Upper lobe of left lung (tissue), 6 donors: ENCODE results near the gene NFATC3. TPM values are rescaled to one million over a fixed set of nuclear protein-coding genes. Genes with fewer than 3 reads are reported as not detected.
"Not testable (repeated sequence)": the region's sequence is repeated elsewhere in the genome, so short reads cannot be mapped to it uniquely, and the experiment has no call there.

ENCODE experiments used
- ATAC-seq, 2 donors: fragments of 200-7000 bp; cut with Tn5 transposase; one replicate each; pipeline ENCODE4 v1.9.1; 2022; ENCODE audit warnings: mild to moderate bottlenecking in 2 of 2, moderate library complexity in 2 of 2; ENCODE audit not compliant: low FRiP score in 2 of 2
- DNase-seq, 2 donors: peaks; one replicate each; pipeline ENCODE4 v3.0.0-alpha.2; 2019 to 2020
- H3K27ac ChIP-seq, 4 donors: fragments of 200-600 bp; sonication (generic); one replicate each; pipeline ENCODE4 v1.5.1; 2016 to 2019
- H3K27me3 ChIP-seq, 4 donors: fragments of 200-600 bp; sonication (generic); one replicate each; pipeline ENCODE4 v1.5.1; 2017 to 2019
- H3K36me3 ChIP-seq, 4 donors: fragments of 200-600 bp; sonication (generic); one replicate each; pipeline ENCODE4 v1.5.1; 2016 to 2019
- H3K4me1 ChIP-seq, 4 donors: fragments of 200-600 bp; sonication (generic); one replicate each; pipeline ENCODE4 v1.5.1; 2018 to 2019
- H3K4me3 ChIP-seq, 4 donors: fragments of 200-600 bp; sonication (generic); one replicate each; pipeline ENCODE4 v1.5.1; 2017 to 2019; ENCODE audit warnings: mild to moderate bottlenecking in 2 of 4, moderate library complexity in 1 of 4
- H3K9me3 ChIP-seq, 4 donors: fragments of 200-600 bp; sonication (generic); one replicate each; pipeline ENCODE4 v1.5.1; 2018 to 2019
- EP300 ChIP-seq, 4 donors: sonication (generic); formaldehyde crosslinking; IDR thresholded peaks; one replicate each; pipeline ENCODE4 v1.5.1; 2017; ENCODE audit warnings: antibody characterized with exemption in 4 of 4, control low read depth in 2 of 4
- POLR2A ChIP-seq, 4 donors: fragments of 450-650 bp; IDR thresholded peaks; one replicate each; pipeline ENCODE4 v1.5.1; 2016 to 2017; ENCODE audit warnings: antibody characterized with exemption in 4 of 4, mild to moderate bottlenecking in 2 of 4
- POLR2AphosphoS5 ChIP-seq, 2 donors: sonication (generic); formaldehyde crosslinking; IDR thresholded peaks; one replicate each; pipeline ENCODE4 v1.5.1; 2017; ENCODE audit warnings: antibody characterized with exemption in 2 of 2
- WGBS, 2 donors: methylation state at CpG; one replicate each; pipeline ENCODE4 v1.1.5; 2017 to 2018; 5-methylcytosine and 5-hydroxymethylcytosine counted together
- total RNA-seq, 6 donors: library from RNA; depleted of rRNA in 4 of 6; stranded (reverse); fragments of >200 nt in 4 of 6; gene quantifications; one replicate each; pipeline versions ENCODE4 v1.1.0 to v1.2.1, GENCODE V29; 2016 to 2021
- TF ChIP-seq, protein P1 (sequence below), 6 experiments: fragments of 450-650 bp in 4 of 6; fragments of 200-600 bp in 2 of 6; sonication (generic) in 2 of 6; IDR thresholded peaks; one replicate each; pipeline ENCODE4 v1.5.1; 2016 to 2019; ENCODE audit warnings: antibody characterized with exemption in 6 of 6
- donor health status: DM: no; HTN: no; CAD: no; lungs with moderate emphysema.
- donor health status: DM: no; HTN: yes; CAD: no; lungs with severe emphysema.

The NFATC3 gene
- total RNA-seq, 6 donors from 2014 or later, result 49.1 to 95.3 (median 68.0) TPM

DNA sequence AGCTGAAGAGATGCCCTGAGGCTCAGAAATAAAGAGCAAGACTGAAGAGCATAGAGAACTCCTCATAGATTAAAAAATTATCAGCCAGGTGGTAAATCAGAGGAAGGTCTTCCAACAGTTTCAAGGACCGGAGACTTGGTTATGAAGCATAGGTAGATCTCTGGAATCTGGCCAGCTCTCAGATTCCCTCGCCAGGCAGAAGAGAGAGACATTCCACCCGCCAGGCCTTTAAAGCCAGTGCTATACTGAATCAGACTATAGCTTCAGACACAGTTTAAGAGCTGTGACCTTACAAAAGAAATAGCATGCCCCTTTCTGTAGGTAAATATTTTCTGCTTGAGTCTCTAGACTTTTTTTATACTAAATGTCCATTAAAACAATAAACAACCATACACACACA is 70.3 kb downstream of the NFATC3 start:
- H3K9me3 ChIP-seq, result no peaks in the 10 kb centered on the region
- DNase-seq (no peak), ATAC-seq (no peak)
- 87 to 91% methylated on average over 3 of the region's 3 CpGs for WGBS, 2 donors
- peaks cover 0 to 26% (median 14%) of the 10 kb centered on the region in 4 donors for H3K36me3 ChIP-seq
- no peaks in the 10 kb centered on the region for H3K4me1 ChIP-seq
- H3K27me3 ChIP-seq, result no peaks in the 10 kb centered on the region
- no peak for TF ChIP-seq POLR2AphosphoS5 (IDR thresholded peaks at IDR 0.05)
- H3K27ac ChIP-seq, result no peak overlapping the region
- H3K4me3 ChIP-seq, result no peak overlapping the region

DNA sequence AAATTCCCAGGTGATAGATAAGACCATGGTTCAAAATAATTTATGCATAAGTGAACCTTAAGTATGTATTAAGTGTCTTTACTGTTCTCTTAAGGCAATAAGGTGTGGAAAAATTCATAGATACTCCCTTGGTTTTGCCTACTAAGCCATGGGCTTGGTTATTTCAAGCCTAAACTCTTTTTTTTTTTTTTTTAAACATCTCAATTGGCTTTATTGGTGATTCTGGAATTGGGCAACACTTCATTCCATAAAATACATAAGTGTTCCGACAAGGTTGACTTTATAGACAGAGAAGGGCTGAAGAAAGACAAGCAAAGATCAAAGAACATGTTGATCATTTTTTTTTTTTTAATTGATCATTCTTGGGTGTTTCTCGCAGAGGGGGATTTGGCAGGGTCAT is 77.2 kb downstream of the NFATC3 start:
- Histone ChIP-seq H3K36me3 (peaks cover 0 to 59% (median 14%) of the 10 kb centered on the region in 4 donors), H3K27ac (no peak overlapping the region), H3K4me3 (no peak overlapping the region), H3K9me3 (no peaks in the 10 kb centered on the region), H3K4me1 (peaks cover 0 to 6% (median 0%) of the 10 kb centered on the region in 4 donors), H3K27me3 (no peaks in the 10 kb centered on the region)
- ATAC-seq, result no peak
- WGBS, 2 donors, result 86 to 90% methylated on average over 2 of the region's 2 CpGs
- TF ChIP-seq, protein P1, sequence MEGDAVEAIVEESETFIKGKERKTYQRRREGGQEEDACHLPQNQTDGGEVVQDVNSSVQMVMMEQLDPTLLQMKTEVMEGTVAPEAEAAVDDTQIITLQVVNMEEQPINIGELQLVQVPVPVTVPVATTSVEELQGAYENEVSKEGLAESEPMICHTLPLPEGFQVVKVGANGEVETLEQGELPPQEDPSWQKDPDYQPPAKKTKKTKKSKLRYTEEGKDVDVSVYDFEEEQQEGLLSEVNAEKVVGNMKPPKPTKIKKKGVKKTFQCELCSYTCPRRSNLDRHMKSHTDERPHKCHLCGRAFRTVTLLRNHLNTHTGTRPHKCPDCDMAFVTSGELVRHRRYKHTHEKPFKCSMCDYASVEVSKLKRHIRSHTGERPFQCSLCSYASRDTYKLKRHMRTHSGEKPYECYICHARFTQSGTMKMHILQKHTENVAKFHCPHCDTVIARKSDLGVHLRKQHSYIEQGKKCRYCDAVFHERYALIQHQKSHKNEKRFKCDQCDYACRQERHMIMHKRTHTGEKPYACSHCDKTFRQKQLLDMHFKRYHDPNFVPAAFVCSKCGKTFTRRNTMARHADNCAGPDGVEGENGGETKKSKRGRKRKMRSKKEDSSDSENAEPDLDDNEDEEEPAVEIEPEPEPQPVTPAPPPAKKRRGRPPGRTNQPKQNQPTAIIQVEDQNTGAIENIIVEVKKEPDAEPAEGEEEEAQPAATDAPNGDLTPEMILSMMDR (IDR thresholded peaks at IDR 0.05), result no peak
- TF ChIP-seq EP300 (IDR thresholded peaks at IDR 0.05) (no peak), POLR2AphosphoS5 (IDR thresholded peaks at IDR 0.05) (no peak), POLR2A (IDR thresholded peaks at IDR 0.05) (no peak)
- DNase-seq, result no peak

DNA sequence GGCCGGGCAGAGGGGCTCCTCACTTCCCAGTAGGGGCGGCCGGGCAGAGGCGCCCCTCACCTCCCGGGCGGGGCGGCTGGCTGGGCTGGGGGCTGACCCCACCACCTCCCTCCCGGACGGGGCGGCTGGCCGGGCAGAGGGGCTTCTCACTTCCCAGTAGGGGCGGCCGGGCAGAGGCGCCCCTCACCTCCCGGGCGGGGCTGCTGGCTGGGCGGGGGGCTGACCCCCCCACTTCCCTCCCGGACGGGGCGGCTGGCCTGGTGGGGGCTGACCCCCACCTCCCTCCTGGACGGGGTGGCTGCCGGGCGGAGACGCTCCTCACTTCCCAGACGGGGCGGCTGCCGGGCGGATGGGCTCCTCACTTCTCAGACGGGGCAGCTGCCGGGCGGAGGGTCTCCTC is 78.1 kb downstream of the NFATC3 start:
- H3K36me3 ChIP-seq, result peaks cover 0 to 61% (median 12%) of the 10 kb centered on the region in 4 donors
- H3K27ac ChIP-seq, result peak overlapping the region in 1 of 4 donors; percentile 52
- peak in 1 of 2 donors; percentile 58 for DNase-seq
- not testable (repeated sequence) for ATAC-seq, H3K9me3 ChIP-seq, H3K27me3 ChIP-seq, H3K4me3 ChIP-seq, H3K4me1 ChIP-seq
- WGBS, 2 donors, result 99% methylated on average over 15 of the region's 31 CpGs; no CpG with 5 or more reads in 1 of the 2 donors

DNA sequence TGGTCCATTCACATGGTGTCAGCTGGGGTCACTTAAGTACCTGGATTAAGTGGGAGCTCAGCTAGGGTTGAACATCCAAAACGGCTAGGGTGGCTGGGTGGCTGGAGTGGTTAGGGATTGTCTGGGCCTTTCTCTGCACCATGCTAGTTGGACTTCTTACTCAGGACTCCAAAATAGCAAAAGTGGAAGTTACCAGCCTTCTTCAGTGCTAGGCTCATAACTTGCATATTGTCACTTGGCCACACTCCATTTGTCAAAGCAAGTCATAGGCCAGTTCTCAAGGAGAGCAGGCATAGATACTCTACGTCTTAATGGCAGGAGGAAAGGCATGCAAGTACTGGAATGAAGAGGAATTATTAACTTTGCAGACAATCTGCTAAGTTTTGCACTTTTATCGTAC is 81.1 kb downstream of the NFATC3 start:
- no peak for ATAC-seq
- Histone ChIP-seq H3K27ac (no peak overlapping the region), H3K9me3 (no peaks in the 10 kb centered on the region), H3K4me3 (no peak overlapping the region), H3K27me3 (no peaks in the 10 kb centered on the region), H3K36me3 (peaks cover 5 to 59% (median 10%) of the 10 kb centered on the region in 4 donors), H3K4me1 (peaks cover 0 to 6% (median 0%) of the 10 kb centered on the region in 4 donors)
- 69 to 77% methylated on average over 3 of the region's 3 CpGs for WGBS, 2 donors
- DNase-seq, result no peak
- TF ChIP-seq POLR2A (IDR thresholded peaks at IDR 0.05) (no peak), EP300 (IDR thresholded peaks at IDR 0.05) (no peak), POLR2AphosphoS5 (IDR thresholded peaks at IDR 0.05) (no peak)
- TF ChIP-seq, protein P1 (IDR thresholded peaks at IDR 0.05), result no peak

DNA sequence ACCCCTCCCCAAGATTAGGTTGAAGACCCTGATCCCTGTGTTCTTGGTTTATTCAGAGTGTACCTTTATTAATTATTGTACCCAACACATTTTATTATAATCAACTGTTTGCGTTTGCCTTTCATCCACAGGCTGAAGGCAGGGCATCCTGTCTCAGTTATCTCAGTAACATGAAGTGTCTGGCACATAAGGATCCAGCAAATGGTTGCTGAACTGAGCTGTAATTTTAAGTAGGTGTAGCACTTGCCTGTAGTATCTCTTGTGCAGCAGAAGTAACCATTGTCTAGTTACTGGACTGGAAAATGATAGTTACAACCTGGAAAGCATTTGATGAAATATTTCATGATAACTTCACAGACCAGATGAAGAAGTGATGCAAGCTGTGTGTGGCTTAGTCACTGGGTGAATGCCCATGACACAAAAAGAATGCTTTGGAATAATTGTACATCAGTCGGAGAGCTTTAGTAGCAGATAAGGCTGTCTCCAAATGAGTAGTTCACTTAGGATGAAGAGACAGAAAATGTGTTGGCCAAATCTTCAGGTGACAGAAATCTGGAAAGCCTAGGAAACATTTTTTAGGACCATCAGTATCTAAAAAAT is 94.1 kb downstream of the NFATC3 start:
- Histone ChIP-seq H3K27ac (no peak overlapping the region), H3K9me3 (no peaks in the 10 kb centered on the region), H3K27me3 (no peaks in the 10 kb centered on the region), H3K4me1 (no peaks in the 10 kb centered on the region), H3K4me3 (no peak overlapping the region), H3K36me3 (peaks cover 10 to 86% (median 52%) of the 10 kb centered on the region in 4 donors)
- TF ChIP-seq EP300 (IDR thresholded peaks at IDR 0.05) (no peak), POLR2A (IDR thresholded peaks at IDR 0.05) (no peak), POLR2AphosphoS5 (IDR thresholded peaks at IDR 0.05) (no peak)
- TF ChIP-seq, protein P1 (IDR thresholded peaks at IDR 0.05), result no peak
- ATAC-seq (no peak), DNase-seq (no peak)
- WGBS, 2 donors, result 83 to 96% methylated on average over 2 of the region's 2 CpGs

DNA sequence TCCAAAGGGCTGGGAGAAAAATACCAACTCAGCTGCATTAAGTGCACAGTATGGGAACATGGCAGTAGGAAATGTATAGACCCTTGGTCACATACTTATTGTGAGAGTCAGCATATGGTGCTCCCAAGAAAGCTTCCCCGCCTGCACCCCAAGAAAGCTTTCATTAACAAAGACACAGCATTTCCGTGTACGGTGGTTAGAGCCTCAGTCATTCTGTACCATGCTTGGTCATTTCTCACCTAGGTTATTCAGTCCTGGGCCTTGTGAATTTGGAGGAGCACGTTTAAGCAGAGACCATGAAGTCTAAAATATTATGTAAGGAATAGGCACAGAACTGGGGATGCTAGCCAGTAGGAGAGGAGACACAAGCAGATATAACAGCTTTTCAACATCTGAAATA is 94.7 kb downstream of the NFATC3 start:
- 88 to 92% methylated on average over 4 of the region's 4 CpGs for WGBS, 2 donors
- Histone ChIP-seq H3K27ac (no peak overlapping the region), H3K4me3 (no peak overlapping the region), H3K9me3 (no peaks in the 10 kb centered on the region), H3K27me3 (no peaks in the 10 kb centered on the region), H3K4me1 (peaks cover 0 to 2% (median 0%) of the 10 kb centered on the region in 4 donors), H3K36me3 (peaks cover 11 to 84% (median 52%) of the 10 kb centered on the region in 4 donors)
- DNase-seq, result no peak
- TF ChIP-seq, protein P1 (IDR thresholded peaks at IDR 0.05), result no peak
- no peak for TF ChIP-seq EP300 (IDR thresholded peaks at IDR 0.05)
- no peak for TF ChIP-seq POLR2A (IDR thresholded peaks at IDR 0.05)
- no peak for TF ChIP-seq POLR2AphosphoS5 (IDR thresholded peaks at IDR 0.05)
- ATAC-seq, result no peak
